ENCODE data around the gene KRTAP24-1. TPM values are rescaled to one million over a fixed set of nuclear protein-coding genes. Genes with fewer than 3 reads are reported as not detected.

Gene KRTAP24-1
- total and polyA plus RNA-seq, 2 of the 4 experiments (the other 2 are of a cell fraction): not detected

DNA sequence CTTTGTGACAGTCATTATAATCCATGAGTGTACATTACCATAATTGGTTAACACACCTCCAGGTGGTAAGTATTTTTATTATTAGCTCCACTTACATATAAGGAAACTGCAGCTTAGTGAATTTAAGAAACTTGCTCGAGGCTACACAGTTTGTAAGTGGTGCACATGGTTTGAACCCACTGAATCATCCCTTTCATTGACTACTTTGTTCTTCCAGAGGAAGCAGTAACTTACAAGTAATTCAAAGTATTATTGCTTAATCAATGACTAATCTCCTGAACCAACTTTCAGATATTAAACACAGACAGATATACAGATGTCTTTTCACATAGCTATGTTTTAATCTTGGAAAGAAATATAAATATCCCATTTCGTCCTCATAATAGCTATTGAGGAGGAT lies 48.1 kb downstream of the KRTAP24-1 start:
- H4K8ac ChIP-seq (ENCODE audit: low read depth in 2 of 2, low read length in 2 of 2): no peak overlapping the region
- no peak overlapping the region for H3K9ac ChIP-seq (ENCODE audit: low read depth, low read length)
- no peaks in the 10 kb centered on the region for H3K79me1 ChIP-seq (ENCODE audit: low read depth in 1 of 2, low read length in 2 of 2)
- H3K36me3 ChIP-seq (ENCODE audit: control insufficient read depth, insufficient read depth, low read length): no peaks in the 10 kb centered on the region
- no peak overlapping the region for H3K18ac ChIP-seq (ENCODE audit: low read depth, low read length)
- no TSS peak for BruUV-seq (replicated peaks)
- no peak overlapping the region for H3K4me2 ChIP-seq (ENCODE audit: low read depth, low read length)
- H2AK9ac ChIP-seq (replicated peaks; ENCODE audit: low read depth, low read length, poor library complexity): no peak overlapping the region
- no peak overlapping the region for H4K5ac ChIP-seq (ENCODE audit: low read depth, low read length)
- no peak for ATAC-seq (ENCODE audit: low read depth)
- no peak overlapping the region for H2BK5ac ChIP-seq (ENCODE audit: low read depth, low read length, poor library complexity, severe bottlenecking)
- H2BK15ac ChIP-seq (ENCODE audit: low read depth, low read length): no peak overlapping the region
- TF ChIP-seq SMC3 (IDR thresholded peaks at IDR 0.05; ENCODE audit: low read depth, low read length) (no peak), POLR2A (IDR thresholded peaks at IDR 0.05; ENCODE audit: low read depth, low read length) (no peak), NFE2L2 (IDR thresholded peaks at IDR 0.05; ENCODE audit: low read depth, low read length) (no peak), FOS (IDR thresholded peaks at IDR 0.05; ENCODE audit: low read depth, low read length) (no peak), BHLHE40 (IDR thresholded peaks at IDR 0.05; ENCODE audit: low read depth, low read length) (no peak), RFX5 (IDR thresholded peaks at IDR 0.05; ENCODE audit: low read depth, low read length) (no peak), MAFK (IDR thresholded peaks at IDR 0.05; ENCODE audit: low read depth, low read length) (no peak), CHD1 (IDR thresholded peaks at IDR 0.05; ENCODE audit: low read depth, low read length) (no peak), CEBPB (IDR thresholded peaks at IDR 0.05; ENCODE audit: low read depth, low read length) (no peak), RCOR1 (IDR thresholded peaks at IDR 0.05; ENCODE audit: insufficient replicate concordance, low read length) (no peak), MXI1 (IDR thresholded peaks at IDR 0.05; ENCODE audit: borderline replicate concordance, low read depth, low read length) (no peak), MAZ (IDR thresholded peaks at IDR 0.05; ENCODE audit: borderline replicate concordance, low read depth, low read length) (no peak)
- TF ChIP-seq, protein P1, sequence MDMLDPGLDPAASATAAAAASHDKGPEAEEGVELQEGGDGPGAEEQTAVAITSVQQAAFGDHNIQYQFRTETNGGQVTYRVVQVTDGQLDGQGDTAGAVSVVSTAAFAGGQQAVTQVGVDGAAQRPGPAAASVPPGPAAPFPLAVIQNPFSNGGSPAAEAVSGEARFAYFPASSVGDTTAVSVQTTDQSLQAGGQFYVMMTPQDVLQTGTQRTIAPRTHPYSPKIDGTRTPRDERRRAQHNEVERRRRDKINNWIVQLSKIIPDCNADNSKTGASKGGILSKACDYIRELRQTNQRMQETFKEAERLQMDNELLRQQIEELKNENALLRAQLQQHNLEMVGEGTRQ (IDR thresholded peaks at IDR 0.05; ENCODE audit: low read depth, low read length): no peak
- TF ChIP-seq, protein P2, sequence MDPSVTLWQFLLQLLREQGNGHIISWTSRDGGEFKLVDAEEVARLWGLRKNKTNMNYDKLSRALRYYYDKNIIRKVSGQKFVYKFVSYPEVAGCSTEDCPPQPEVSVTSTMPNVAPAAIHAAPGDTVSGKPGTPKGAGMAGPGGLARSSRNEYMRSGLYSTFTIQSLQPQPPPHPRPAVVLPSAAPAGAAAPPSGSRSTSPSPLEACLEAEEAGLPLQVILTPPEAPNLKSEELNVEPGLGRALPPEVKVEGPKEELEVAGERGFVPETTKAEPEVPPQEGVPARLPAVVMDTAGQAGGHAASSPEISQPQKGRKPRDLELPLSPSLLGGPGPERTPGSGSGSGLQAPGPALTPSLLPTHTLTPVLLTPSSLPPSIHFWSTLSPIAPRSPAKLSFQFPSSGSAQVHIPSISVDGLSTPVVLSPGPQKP (IDR thresholded peaks at IDR 0.05; ENCODE audit: borderline replicate concordance, low read depth, low read length): no peak
- TF ChIP-seq, protein P3, sequence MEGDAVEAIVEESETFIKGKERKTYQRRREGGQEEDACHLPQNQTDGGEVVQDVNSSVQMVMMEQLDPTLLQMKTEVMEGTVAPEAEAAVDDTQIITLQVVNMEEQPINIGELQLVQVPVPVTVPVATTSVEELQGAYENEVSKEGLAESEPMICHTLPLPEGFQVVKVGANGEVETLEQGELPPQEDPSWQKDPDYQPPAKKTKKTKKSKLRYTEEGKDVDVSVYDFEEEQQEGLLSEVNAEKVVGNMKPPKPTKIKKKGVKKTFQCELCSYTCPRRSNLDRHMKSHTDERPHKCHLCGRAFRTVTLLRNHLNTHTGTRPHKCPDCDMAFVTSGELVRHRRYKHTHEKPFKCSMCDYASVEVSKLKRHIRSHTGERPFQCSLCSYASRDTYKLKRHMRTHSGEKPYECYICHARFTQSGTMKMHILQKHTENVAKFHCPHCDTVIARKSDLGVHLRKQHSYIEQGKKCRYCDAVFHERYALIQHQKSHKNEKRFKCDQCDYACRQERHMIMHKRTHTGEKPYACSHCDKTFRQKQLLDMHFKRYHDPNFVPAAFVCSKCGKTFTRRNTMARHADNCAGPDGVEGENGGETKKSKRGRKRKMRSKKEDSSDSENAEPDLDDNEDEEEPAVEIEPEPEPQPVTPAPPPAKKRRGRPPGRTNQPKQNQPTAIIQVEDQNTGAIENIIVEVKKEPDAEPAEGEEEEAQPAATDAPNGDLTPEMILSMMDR (conservative IDR thresholded peaks at IDR 0.05; ENCODE audit: low read depth, low read length): no peak
- no CpG with 5 or more reads among the region's 2 CpGs for WGBS, 2 experiments (ENCODE audit: extremely low coverage in 2 of 2, insufficient read length in 1 of 2)
- H2BK120ac ChIP-seq (ENCODE audit: low read depth, low read length): no peak overlapping the region
- no peak overlapping the region for H3K14ac ChIP-seq (replicated peaks; ENCODE audit: low read depth, low read length)
- H2AK5ac ChIP-seq (ENCODE audit: low read depth, low read length): no peak overlapping the region
- in situ Hi-C loops (cut with MboI; ENCODE audit: low sequenced_read_pairs): no loop called here
- dilution Hi-C loops (cut with HindIII; ENCODE audit: low sequenced_read_pairs, unreplicated experiment): no loop called here
- H3K23ac ChIP-seq (ENCODE audit: low read depth, low read length): no peak overlapping the region
- ChIA-PET POLR2A (ENCODE audit: unreplicated experiment) (no interaction called here), CTCF (interaction anchor here (0.6 kb wide), 1 partner anchor 112 kb away, joined by 4 read pairs; no protein-coding TSS in a partner anchor)
- H3K27me3 ChIP-seq (ENCODE audit: control insufficient read depth, insufficient read depth, low read length): no peaks in the 10 kb centered on the region
- H3K9me1 ChIP-seq (ENCODE audit: insufficient read depth, low read length): no peaks in the 10 kb centered on the region
- no peak overlapping the region for H2BK20ac ChIP-seq (ENCODE audit: low read depth, low read length)
- no peaks in the 10 kb centered on the region for H4K20me1 ChIP-seq (ENCODE audit: insufficient read depth, low read length)
- H3K4ac ChIP-seq (ENCODE audit: low read depth, low read length): no peak overlapping the region
- no peak overlapping the region for H3K27ac ChIP-seq (ENCODE audit: insufficient read depth, low read length)
- H3K4me1 ChIP-seq (ENCODE audit: control insufficient read depth, insufficient read depth, low read length): no peaks in the 10 kb centered on the region
- DNase-seq: no peak
- peaks cover 2% of the 10 kb centered on the region; the same call in 1 of the 2 replicates for H3K9me3 ChIP-seq (ENCODE audit: control insufficient read depth, insufficient read depth, low read length)
- H2AFZ ChIP-seq (replicated peaks; ENCODE audit: low read length, poor library complexity): no peak overlapping the region
- H4K91ac ChIP-seq (ENCODE audit: insufficient read depth, low read depth, low read length): no peak overlapping the region
- no peak overlapping the region for H3K56ac ChIP-seq (ENCODE audit: extremely low read depth, insufficient read depth, low read length)
- no peak overlapping the region for H3K4me3 ChIP-seq (ENCODE audit: insufficient read depth, low read depth, low read length)
- intact Hi-C loops (cut with micrococcal nuclease): no loop called here
